ENCODE results near the gene AGL.
"Not testable (repeated sequence)": the region's sequence is repeated elsewhere in the genome, so short reads cannot be mapped to it uniquely, and the experiment has no call there.

The AGL gene

DNA sequence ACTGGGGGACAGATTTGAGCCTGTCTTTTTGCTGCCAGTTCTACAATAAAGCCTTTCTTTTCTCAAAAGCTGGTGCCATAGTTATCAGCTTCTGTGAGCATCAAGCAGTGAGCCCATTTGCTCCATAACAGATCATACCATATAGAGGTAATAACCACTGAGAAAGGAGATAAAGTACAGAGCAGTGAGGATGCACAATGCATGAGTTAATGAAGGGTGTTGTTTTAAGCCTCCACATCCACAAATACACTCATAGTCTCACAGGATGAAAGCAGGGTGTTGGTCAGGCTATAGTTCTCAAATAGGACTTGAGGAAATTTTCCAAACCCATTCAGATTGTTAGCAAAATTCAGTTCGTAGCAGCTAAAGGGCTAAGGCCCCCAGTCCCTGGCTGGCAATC is 94.0 kb downstream of the AGL start:
- DNase-seq: no peak

DNA sequence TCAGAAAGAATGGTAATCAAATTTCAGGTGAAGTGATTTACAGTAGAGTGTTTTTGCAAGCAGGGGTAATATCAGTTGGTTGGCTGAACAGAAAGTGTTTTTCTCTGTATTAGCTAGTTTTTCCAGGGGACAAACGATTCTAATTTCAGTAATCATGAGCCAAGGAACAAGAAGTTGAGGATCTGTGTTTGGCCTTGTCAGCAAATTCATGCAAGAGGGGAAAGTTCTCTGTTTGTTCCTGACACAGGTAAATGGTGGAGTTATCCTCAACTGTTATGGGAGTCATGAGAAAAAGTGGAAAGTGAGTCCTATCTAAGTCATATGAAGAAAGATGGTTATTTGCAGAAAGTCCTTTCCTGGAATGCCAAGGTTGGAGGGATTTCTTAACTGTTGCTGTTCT is 95.0 kb downstream of the AGL start:
- DNase-seq: no peak

DNA sequence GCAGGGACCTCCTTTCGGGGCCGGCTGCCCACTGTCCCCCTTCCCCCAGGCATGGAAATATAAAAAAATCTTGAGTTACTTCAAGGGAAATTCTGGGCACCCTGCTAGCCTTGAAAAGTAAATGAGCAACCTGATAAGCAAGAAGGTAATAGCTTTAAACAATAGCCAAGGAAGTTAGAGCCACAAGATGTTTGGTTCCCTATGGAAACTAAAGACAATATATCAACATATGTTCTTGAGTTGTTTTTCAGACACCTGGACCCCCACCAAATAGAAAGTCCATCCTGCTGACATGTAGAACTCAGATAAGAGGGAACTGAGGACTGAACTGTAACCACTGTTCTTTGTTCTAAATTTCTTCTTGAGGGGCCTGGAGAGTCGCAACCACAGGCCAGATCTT is 100.3 kb downstream of the AGL start:
- DNase-seq: no peak

DNA sequence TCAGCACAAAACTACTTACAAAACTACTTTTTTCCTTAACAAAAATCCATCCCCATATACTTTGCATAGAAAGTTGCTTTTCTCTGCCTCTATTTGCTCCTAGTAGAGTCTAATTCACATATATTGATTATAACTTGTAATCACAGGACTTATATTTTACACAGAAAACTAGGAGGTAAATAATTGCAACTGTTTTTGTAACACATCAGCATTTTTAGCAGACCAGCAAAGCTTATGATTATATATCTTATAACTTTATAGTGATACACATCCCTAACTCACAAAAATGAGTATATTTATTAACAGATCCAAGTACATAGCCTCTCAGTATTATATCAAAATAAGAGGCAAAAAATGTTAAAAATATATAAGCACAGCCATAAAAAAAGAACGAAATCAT is 102.4 kb downstream of the AGL start:
- no peak for DNase-seq

DNA sequence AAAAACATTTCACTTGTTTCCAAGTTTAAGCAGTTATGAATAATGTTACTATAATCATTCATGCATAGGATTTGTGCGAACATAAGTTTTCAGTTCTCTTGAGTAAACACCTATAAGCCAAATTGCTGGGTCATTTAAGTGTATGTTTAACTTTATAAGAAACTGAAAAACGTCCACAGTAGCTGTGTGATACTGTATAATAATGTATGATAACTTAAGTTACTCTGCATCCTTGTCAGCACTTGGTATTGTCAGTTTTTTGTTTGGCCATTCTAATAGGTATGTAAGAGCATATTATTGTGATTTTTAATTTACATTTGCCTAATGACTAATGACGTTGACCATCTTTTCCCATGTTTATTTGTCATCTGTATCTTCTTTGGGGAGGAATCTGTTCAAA is 105.2 kb downstream of the AGL start:
- no peak for DNase-seq

DNA sequence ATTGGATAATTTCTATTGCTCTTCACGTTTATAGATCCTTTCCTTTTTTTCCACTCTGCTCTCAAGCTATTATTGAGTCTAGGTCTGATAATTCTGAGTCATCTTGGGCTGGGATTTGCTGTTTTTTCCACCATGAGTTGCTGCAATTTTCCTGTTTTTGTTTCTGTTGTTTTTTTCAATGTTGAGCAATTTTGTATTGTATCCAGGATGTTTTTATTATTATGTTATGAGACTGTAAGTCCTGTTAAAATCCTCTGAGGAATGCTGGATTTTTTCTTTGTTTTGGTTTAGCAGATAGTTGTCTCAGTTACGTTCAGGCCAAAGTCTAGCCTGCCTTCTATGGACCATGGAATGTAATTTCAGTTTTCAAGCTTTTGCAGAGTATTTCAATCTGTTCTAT is 106.6 kb downstream of the AGL start:
- no peak for DNase-seq

DNA sequence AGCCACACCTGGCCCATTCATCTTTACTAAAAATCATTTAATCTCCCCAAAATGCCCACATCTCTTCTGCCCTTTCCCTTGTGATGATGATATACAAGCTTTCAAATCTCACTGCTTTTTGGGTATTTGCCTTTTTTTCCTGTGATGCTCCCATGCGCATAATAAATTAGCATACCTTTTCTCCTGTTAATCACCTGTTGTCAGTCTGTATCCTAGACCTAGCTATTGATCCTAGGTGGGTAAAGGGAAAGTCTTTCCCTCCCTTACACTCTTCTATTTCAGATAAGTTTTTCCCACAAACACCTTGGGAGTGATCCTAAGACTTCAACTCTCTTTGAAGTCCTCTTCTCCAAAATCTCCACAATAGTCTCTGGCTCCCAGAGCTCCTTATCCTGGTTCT is 107.7 kb downstream of the AGL start:
- DNase-seq: no peak

DNA sequence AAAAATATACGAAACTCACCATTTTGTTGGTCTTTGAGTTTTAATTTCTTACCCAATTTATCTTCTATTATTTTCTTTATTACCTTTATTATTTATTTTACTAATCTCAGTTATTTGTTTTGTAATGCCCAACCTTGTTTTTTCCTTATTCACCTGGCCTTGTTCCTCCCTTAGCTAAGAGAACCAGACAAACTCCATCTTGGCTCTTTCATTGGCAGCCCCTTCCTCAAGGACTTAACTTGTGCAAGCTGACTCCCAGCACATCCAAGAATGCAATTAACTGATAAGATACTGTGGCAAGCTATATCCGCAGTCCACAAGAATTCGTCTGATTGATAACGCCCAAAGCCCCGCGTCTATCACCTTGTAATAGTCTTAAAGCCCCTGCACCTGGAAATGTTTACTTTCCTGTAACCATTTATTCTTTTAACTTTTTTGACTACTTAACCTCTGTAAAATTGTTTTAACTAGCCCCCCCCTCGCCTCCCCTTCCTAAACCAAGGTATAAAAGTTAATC is 109.1 kb downstream of the AGL start:
- DNase-seq: not testable (repeated sequence)

DNA sequence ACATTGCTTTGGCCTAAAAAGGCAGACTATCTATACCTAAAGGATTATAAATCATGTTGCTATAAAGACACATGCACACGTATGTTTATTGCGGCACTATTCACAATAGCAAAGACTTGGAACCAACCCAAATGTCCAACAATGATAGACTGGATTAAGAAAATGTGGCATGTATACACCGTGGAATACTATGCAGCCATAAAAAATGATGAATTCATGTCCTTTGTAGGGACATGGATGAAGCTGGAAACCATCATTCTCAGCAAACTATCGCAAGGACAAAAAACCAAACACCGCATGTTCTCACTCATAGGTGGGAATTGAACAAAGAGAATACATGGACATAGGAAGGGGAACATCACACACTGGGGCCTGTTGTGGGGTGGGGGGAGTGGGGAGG is 110.1 kb downstream of the AGL start:
- DNase-seq: not testable (repeated sequence)

DNA sequence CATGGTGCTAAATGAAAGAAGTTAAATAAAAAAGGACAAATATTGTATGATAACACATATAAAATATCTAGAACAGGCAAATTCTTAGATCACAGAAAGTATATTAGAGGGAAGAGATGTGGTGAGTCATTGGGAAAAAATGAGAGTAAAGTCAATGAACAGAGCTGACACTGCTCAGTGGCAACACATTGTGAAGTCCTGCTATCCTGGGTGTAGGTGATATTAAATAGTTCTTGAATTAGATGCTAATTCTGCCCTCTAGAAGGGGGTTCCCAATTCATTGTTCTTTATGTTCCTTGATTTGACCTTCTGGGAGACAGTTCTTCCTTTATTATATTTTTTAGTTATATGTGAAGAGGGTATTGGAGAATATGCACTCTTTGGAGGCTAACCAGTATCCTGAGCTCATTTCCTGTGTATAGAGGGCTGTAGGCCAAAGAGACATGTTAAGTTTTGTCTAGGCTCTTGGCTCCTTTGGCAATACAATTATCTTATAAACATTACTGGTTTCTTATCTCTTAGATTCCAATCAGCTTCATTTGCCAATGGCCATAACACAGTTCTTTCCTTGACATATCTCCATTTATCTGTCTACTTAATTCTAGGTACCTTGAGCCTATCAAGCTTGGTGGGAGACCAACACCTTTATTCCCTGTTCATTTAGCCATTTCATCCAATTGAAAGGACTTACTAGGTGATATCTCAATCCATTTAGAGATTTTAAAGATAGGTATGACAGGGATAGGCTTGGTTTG is 113.1 kb downstream of the AGL start:
- no peak for DNase-seq

DNA sequence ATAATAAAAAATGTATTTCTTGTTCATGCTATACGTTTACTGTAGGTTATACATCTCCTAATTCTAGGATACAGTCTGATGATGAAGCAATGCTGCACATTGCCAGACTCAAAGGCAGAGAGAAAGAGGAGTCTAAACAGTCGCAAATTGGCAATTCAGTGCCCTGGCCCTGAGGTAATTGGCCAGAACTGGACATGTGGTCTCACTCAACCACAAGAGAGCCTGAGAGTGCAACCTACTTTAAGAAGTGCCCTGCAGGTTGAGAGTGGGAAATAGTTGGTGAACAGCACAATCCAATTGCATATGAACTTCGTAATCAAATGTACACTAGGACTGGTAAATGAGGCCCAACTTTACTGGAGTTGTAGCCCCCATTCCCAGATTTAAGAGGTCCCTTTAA is 114.6 kb downstream of the AGL start:
- no peak for DNase-seq

DNA sequence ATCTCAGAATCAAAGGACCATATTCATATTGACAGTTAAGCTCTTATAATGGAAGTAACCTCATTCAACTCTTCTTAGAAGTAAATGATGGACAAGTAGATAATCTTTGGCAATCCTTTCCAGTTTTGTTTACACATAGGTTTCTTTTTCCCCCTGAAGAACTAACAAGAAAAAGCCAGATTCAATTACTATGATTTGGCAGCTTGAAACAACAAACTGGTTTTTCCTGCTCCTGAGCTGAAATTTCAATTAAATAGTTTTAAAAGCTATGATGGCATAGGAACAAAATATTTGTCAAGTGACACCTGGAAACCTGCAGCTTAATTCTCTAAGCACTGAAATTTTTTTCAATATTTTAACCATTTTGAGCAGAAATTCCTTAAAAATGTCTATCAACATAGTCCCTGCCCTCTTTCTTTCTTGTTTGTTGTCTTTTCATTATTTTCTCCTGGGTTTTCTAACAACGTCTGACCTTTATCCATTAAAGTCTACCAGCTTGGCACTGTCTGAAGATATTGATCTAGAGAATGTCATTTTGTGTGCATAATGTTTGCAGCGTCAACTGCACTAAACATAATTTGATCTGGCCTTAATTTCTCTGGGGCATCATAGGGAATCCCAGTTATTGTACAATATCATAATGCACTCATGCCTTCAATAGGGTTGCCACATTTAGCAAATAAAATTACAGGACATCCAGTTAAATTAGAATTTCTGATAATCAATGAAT is 115.7 kb downstream of the AGL start:
- peak in 1 of 3 experiments; percentile 19 for DNase-seq

DNA sequence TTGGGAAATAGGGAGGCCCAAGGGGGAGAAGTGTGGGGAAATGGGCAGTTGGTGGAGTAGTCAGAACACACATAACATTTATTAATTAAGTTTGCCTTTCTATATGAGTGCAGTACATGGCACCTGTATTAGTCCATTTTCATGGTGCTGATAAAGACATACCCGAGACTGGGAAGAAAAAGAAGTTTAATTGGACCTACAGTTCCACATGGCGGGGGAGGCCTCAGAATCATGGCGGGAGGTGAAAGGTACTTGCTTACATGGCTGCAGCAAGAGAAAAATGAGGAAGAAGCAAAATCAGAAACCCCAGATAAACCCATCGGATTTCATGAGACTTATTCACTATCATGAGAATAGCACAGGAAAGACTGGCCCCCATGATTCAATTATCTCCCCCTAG is 118.1 kb downstream of the AGL start:
- no peak for DNase-seq

DNA sequence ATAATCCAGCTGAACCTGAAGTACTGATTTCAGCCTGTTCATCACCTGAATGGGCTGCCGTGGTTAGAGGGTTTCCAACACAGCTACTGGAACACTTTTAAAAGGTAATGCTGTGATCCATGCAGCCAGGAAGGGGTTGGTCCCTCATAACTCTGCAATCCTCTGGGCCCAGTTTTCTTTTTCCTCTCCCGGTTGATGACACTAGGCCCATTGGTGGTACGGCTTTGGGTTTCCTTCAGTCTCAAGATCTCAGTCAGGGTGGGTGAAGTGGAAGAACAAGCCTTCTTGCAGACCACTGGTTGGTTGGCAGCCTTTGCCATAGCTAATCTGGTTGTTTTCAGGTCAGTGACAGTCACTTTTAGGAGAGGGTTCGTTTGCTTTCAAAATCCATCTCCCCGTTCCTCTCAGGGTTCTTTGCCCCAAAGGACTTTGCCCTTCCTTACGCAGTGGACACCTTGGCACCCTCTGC is 119.1 kb downstream of the AGL start:
- DNase-seq: no peak

DNA sequence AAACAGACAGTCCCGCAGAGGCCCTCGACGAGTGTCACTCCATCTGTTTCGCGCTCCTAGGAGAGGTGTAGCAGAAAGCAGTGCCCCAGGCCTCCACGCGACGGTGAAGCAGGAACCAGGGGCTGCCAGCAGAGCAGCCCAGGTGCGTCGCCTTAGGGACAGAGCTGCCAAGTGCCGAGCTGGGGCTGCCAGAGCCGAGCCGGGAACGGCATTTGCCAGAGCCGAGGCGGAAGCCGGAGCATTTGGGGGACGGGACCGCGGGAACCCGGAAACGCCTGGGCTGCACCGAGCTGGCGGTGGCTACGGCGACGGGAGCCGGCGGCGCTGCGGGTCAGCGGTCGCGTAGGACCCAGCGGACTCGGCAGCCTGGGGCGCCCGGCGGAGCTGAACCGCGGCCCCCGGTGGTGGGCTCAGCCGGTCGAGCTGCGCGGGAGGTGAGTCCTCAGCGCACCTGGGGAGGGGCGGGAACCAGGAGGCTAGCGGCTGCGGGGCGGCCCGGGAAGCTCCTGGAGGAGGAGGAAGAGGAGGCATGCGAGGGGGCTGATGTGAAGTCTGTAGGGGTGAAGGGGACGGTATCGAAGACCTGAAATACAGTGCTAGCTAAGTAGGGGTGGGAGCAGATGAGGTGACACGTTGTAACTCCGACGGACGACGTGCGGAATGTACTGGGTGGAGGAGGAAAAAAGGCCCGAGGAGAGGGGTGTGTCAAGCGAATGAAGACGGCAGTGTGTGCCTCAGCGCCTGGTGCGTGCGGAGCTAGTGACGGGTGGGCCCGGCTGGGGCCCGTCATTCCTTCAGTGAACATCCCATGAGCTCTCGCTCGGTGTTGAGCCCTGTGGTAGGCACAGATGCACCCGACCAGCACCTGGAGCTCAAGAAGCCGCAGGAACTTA is 119.8 kb downstream of the AGL start, which contains the start of gene SLC35A3:
SLC35A3 (plus strand) TSS at position 268 of the 893 bp plus-strand sequence. CDS start 23,559 bp downstream, outside the sequence.
- peak; percentile 70 to 89 (median 85) for DNase-seq

DNA sequence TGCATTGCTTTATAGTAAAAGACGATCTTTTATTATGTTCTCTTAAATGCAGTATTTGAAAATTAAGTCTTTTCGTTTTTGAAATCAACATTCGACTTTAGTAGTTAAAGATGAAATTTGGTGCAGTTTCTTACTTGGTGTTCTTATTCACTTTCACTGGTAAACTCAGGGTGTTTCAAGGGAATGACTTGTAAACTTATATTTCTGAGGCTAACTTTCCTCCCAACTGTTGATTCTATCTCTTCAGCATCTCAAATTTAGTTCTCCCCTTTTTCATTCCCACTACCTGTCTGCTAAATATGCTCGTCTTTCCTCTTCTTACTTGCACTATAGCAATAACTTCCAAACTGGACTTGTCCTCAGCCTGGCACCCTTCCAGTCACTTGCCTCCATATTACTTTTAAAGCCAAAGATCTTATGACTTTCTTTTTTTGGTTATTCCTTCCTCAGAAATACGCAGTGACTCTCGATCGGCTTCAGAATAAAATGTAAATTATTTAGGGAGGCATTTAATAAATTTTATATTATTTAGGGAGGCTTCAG is 120.6 kb downstream of the AGL start:
- DNase-seq: no peak

DNA sequence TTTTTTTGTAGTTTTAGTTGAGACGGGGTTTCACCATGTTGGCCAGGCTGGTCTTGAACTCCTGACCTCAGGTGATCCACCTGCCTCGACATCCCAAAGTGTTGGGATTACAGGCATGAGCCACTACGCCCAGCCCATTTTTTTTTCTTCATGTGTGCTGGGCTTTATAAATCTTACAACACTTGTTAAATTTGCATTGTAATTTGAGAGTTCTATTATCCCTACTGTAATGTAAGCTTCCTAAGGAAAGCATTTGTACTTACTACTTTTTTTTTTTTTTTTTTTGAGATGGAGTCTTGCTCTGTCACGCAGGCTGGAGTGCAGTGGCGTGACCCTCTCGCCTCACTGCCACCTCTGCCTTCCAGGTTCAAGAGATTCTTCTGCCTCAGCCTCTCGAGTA is 121.9 kb downstream of the AGL start:
- DNase-seq: not testable (repeated sequence)

Measured in NCI-H1417 (cell line).